GM21529 (cell line): ENCODE measurements around the gene RFX8.
"Not testable (repeated sequence)": the region's sequence is repeated elsewhere in the genome, so short reads cannot be mapped to it uniquely, and the experiment has no call there.

ENCODE experiments used
- ATAC-seq: cut with Tn5 transposase; IDR thresholded peaks from one replicate; pipeline ENCODE4 v1.9.1; 2021; ENCODE audit not compliant: unreplicated experiment

RFX8 gene

GRCh38 chr2:101355401-101356054 is 119.4 kb downstream of the RFX8 start:
- ATAC-seq, result no peak

GRCh38 chr2:101354420-101355311 is 120.2 kb downstream of the RFX8 start:
- ATAC-seq, result no peak

GRCh38 chr2:101352631-101353030 is 122.3 kb downstream of the RFX8 start:
- ATAC-seq, result not testable (repeated sequence)

GRCh38 chr2:101351207-101351606 is 123.7 kb downstream of the RFX8 start:
- no peak for ATAC-seq

- no peak for ATAC-seq
Measured at GRCh38 chr2:101349893-101350662, 124.8 kb downstream of the RFX8 start.

- ATAC-seq, result no peak
Measured at GRCh38 chr2:101348883-101349282, 126.0 kb downstream of the RFX8 start.
